ENCODE results near the gene PREP.
"Not testable (repeated sequence)": the region's sequence is repeated elsewhere in the genome, so short reads cannot be mapped to it uniquely, and the experiment has no call there.

PREP gene

DNA sequence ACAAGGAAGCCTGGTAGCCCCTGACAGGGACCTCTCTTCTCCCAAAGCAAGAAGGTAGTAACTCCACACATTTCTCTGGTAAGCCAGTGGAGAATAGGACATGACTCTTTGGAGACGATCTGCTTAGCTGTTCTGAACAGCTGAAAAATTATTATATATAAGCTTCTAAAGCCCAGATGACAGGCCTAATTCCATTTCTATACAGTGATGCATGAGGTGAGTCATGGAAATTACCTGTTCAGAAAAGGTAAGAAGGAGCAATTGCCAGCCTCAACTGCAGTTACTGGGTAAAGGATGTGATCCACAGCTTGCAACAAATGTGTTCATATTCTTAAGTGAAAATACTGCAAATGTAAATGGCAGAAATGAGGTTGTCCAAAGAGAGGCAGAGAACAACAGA lies 54.0 kb downstream of the PREP start:
- TF ChIP-seq, protein P1, sequence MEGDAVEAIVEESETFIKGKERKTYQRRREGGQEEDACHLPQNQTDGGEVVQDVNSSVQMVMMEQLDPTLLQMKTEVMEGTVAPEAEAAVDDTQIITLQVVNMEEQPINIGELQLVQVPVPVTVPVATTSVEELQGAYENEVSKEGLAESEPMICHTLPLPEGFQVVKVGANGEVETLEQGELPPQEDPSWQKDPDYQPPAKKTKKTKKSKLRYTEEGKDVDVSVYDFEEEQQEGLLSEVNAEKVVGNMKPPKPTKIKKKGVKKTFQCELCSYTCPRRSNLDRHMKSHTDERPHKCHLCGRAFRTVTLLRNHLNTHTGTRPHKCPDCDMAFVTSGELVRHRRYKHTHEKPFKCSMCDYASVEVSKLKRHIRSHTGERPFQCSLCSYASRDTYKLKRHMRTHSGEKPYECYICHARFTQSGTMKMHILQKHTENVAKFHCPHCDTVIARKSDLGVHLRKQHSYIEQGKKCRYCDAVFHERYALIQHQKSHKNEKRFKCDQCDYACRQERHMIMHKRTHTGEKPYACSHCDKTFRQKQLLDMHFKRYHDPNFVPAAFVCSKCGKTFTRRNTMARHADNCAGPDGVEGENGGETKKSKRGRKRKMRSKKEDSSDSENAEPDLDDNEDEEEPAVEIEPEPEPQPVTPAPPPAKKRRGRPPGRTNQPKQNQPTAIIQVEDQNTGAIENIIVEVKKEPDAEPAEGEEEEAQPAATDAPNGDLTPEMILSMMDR (IDR thresholded peaks at IDR 0.05; ENCODE audit: low read depth, low read length, missing control alignments) = no peak
- DNase-seq (ENCODE audit: extremely low read depth, low read depth) = no peak
- no peak overlapping the region for H3K4me3 ChIP-seq (replicated peaks; ENCODE audit: low read depth, low read length)

DNA sequence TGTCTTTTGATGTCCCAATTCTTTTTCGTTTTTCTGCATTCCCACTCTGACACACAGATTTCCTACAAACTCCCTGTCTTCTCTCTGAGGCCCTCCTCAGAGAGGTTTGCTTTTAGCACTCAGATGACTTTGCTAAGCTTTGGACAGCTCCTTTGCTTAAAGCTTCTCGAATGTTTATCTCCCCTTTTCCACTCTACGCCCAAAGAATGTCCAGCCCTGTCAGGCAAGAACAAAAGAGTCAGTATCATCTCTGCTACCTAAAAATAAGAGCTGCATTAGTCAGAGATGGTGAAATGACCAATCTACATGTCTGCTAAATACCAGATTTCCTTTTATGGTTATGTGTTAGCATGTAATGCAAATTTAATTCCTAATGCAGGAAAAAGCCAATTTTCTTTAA lies 56.8 kb downstream of the PREP start:
- TF ChIP-seq, protein P1 (IDR thresholded peaks at IDR 0.05; ENCODE audit: low read depth, low read length, missing control alignments) = no peak
- H3K4me3 ChIP-seq (replicated peaks; ENCODE audit: low read depth, low read length) = no peak overlapping the region
- no peak for DNase-seq (ENCODE audit: extremely low read depth, low read depth)

GRCh38 chr6:105345506-105345905 lies 57.4 kb downstream of the PREP start:
- DNase-seq (ENCODE audit: extremely low read depth, low read depth) = no peak
- no peak overlapping the region for H3K4me3 ChIP-seq (replicated peaks; ENCODE audit: low read depth, low read length)
- TF ChIP-seq, protein P1 (IDR thresholded peaks at IDR 0.05; ENCODE audit: low read depth, low read length, missing control alignments) = no peak

DNA sequence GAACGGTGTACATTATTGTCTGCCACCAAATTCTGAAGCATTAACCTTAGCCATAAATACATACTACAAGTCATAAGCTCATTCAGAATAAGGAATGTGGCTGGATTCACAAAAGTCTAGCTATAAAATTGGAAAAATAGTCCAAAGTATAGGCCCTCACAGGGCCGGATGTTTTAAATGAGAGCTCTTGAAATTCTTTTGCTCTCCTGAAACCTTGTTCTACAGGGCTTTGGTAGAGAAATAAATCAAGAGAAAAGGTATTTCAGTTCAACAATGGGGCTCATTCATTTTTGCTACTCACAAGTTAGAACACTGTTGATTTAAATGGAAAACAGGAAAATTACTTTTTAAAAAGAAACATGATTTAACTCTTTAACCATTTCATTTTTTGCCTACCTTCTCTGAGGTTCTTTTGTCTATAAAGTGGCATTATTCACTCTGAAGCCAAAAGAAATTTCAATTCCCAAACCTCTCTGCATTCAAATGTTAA lies 58.0 kb downstream of the PREP start:
- no peak overlapping the region for H3K4me3 ChIP-seq (replicated peaks; ENCODE audit: low read depth, low read length)
- DNase-seq (ENCODE audit: extremely low read depth, low read depth) = no peak
- TF ChIP-seq, protein P1 (IDR thresholded peaks at IDR 0.05; ENCODE audit: low read depth, low read length, missing control alignments) = no peak

GRCh38 chr6:105338350-105338983 lies 64.4 kb downstream of the PREP start:
- DNase-seq (ENCODE audit: extremely low read depth, low read depth) = not testable (repeated sequence)

DNA sequence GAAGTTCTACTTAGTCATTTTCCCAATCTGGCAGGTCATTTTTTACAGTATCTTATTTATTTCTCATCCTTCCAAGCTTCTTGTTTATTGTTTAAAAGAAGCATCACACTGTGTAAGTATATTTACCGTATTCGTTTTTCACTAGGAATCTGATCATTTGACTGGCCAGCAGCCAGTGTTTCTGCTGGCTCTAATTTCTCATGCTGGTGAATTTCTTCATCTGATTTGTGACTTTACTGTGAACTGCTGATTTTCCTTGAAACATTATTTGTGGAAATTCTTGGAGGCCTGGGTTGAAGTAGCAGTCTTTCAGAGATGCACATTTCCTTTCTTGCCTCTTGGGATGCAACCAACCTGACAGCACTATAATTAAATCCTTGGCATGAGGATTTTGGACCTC lies 65.9 kb downstream of the PREP start:
- TF ChIP-seq, protein P1 (IDR thresholded peaks at IDR 0.05; ENCODE audit: low read depth, low read length, missing control alignments) = no peak
- no peak overlapping the region for H3K4me3 ChIP-seq (replicated peaks; ENCODE audit: low read depth, low read length)
- no peak for DNase-seq (ENCODE audit: extremely low read depth, low read depth)

More at GRCh38 chr6:105338350-105338983, 64.4 kb downstream of the PREP start:
- not testable (repeated sequence) for H3K4me3 ChIP-seq (replicated peaks; ENCODE audit: low read depth, low read length)

GRCh38 chr6:105332576-105332975 lies 70.3 kb downstream of the PREP start:
- no peak for DNase-seq (ENCODE audit: extremely low read depth, low read depth)
- H3K4me3 ChIP-seq (replicated peaks; ENCODE audit: low read depth, low read length) = no peak overlapping the region
- TF ChIP-seq, protein P1 (IDR thresholded peaks at IDR 0.05; ENCODE audit: low read depth, low read length, missing control alignments) = no peak
